ENCODE measurements around the gene NAPA.

GRCh38 chr19:47481460-47482052 lies 33.3 kb downstream of the NAPA start:
- TF ChIP-seq CTCF (IDR thresholded peaks at IDR 0.05) (no peak), POLR2AphosphoS5 (IDR thresholded peaks at IDR 0.05) (no peak), POLR2A (IDR thresholded peaks at IDR 0.05) (no peak)
